ENCODE results near the gene AMBRA1. TPM values are rescaled to one million over a fixed set of nuclear protein-coding genes. Genes with fewer than 3 reads are reported as not detected.
A peak's percentile ranks its signal among the peaks of the same experiment; 100 is the strongest.

The AMBRA1 gene
- polyA plus RNA-seq, 1 donor from 2014 or later = 34.5 TPM

- no peak overlapping the region for H3K27ac ChIP-seq (ENCODE audit: low read length)
- H3K9me2 ChIP-seq (ENCODE audit: insufficient read depth, low read length) = no peaks in the 10 kb centered on the region
- no peak overlapping the region for H3K9ac ChIP-seq (ENCODE audit: low read length)
- no peak for TF ChIP-seq CTCF (IDR thresholded peaks at IDR 0.05; ENCODE audit: poor library complexity, severe bottlenecking)
- no peak for TF ChIP-seq RAD21 (conservative IDR thresholded peaks at IDR 0.05)
- TF ChIP-seq SMC3 (conservative IDR thresholded peaks at IDR 0.05; ENCODE audit: poor library complexity) = no peak
- TF ChIP-seq TAF1 (IDR thresholded peaks at IDR 0.05; ENCODE audit: low read depth) = no peak
- TF ChIP-seq REST (IDR thresholded peaks at IDR 0.05; ENCODE audit: borderline replicate concordance) = no peak
- TF ChIP-seq POLR2AphosphoS5 (IDR thresholded peaks at IDR 0.05) = no peak
- no peak for TF ChIP-seq EP300 (conservative IDR thresholded peaks at IDR 0.05; ENCODE audit: poor library complexity, severe bottlenecking)
- no peak for TF ChIP-seq MXI1 (conservative IDR thresholded peaks at IDR 0.05; ENCODE audit: poor library complexity, severe bottlenecking)
- no peak for TF ChIP-seq EZH2 (IDR thresholded peaks at IDR 0.05; ENCODE audit: borderline replicate concordance, insufficient read depth, low read length, poor library complexity, severe bottlenecking)
- no peaks in the 10 kb centered on the region for H4K20me1 ChIP-seq (ENCODE audit: insufficient read depth)
- no peak overlapping the region for H3K4me3 ChIP-seq (ENCODE audit: low read length)
- no peak overlapping the region for H2AFZ ChIP-seq (ENCODE audit: low read depth, low read length)
- H3F3A ChIP-seq (ENCODE audit: insufficient read depth, low read length, poor library complexity, severe bottlenecking) = no peaks in the 10 kb centered on the region
- H3K79me2 ChIP-seq (replicated peaks; ENCODE audit: insufficient read depth, low read length) = peaks cover 24% of the 10 kb centered on the region
- H3K4me2 ChIP-seq (ENCODE audit: low read length) = no peak overlapping the region
- H3K36me3 ChIP-seq (ENCODE audit: insufficient read depth, low read length) = no peaks in the 10 kb centered on the region
- H3K9me3 ChIP-seq (ENCODE audit: low read length) = no peaks in the 10 kb centered on the region
- H3K27me3 ChIP-seq (ENCODE audit: insufficient read depth, low read depth, low read length) = no peaks in the 10 kb centered on the region
Measured at GRCh38 chr11:46524201-46524770, 69.5 kb downstream of the AMBRA1 start.

GRCh38 chr11:46523290-46523689 is 70.5 kb downstream of the AMBRA1 start:
- Histone ChIP-seq H3K9me3 (ENCODE audit: low read length) (no peaks in the 10 kb centered on the region), H3K9ac (ENCODE audit: low read length) (peak overlapping the region; percentile 38), H3K36me3 (ENCODE audit: insufficient read depth, low read length) (no peaks in the 10 kb centered on the region), H3K9me2 (ENCODE audit: insufficient read depth, low read length) (no peaks in the 10 kb centered on the region), H3F3A (ENCODE audit: insufficient read depth, low read length, poor library complexity, severe bottlenecking) (no peaks in the 10 kb centered on the region), H2AFZ (ENCODE audit: low read depth, low read length) (no peak overlapping the region), H3K27me3 (ENCODE audit: insufficient read depth, low read depth, low read length) (no peaks in the 10 kb centered on the region), H3K4me2 (ENCODE audit: low read length) (peak overlapping the region; percentile 7), H3K79me2 (replicated peaks; ENCODE audit: insufficient read depth, low read length) (peaks cover 26% of the 10 kb centered on the region), H3K4me3 (ENCODE audit: low read length) (peak overlapping the region; percentile 42), H3K27ac (ENCODE audit: low read length) (peak overlapping the region; percentile 70), H4K20me1 (ENCODE audit: insufficient read depth) (no peaks in the 10 kb centered on the region)
- TF ChIP-seq TAF1 (IDR thresholded peaks at IDR 0.05; ENCODE audit: low read depth) (no peak), POLR2AphosphoS5 (IDR thresholded peaks at IDR 0.05) (no peak), EP300 (conservative IDR thresholded peaks at IDR 0.05; ENCODE audit: poor library complexity, severe bottlenecking) (no peak), MXI1 (conservative IDR thresholded peaks at IDR 0.05; ENCODE audit: poor library complexity, severe bottlenecking) (no peak), SMC3 (conservative IDR thresholded peaks at IDR 0.05; ENCODE audit: poor library complexity) (no peak), CTCF (IDR thresholded peaks at IDR 0.05; ENCODE audit: poor library complexity, severe bottlenecking) (no peak), REST (IDR thresholded peaks at IDR 0.05; ENCODE audit: borderline replicate concordance) (no peak), RAD21 (conservative IDR thresholded peaks at IDR 0.05) (no peak)

Measured in neural cell (in vitro differentiated cells).